Stomach (tissue), 9 donors: Measurements from ENCODE around the gene TIMM17B. TPM values are rescaled to one million over a fixed set of nuclear protein-coding genes. Genes with fewer than 3 reads are reported as not detected.

ENCODE experiments used
- DNase-seq, 2 donors: peaks; one replicate each; pipeline versions ENCODE4 v3.0.0 to v3.0.0-alpha.2; 2013 to 2019
- H3K27ac ChIP-seq, 5 donors: fragments of 200-600 bp in 4 of 5; sonication (generic) in 4 of 5; one replicate each; pipeline ENCODE4 v1.5.1; 2013 to 2019; ENCODE audit warnings: mild to moderate bottlenecking in 1 of 5, moderate library complexity in 1 of 5
- H3K27me3 ChIP-seq, 3 donors: fragments of 200-600 bp; sonication (generic); one replicate each; pipeline ENCODE4 v1.5.1; 2017 to 2019; ENCODE audit warnings: mixed run types in 1 of 3
- H3K36me3 ChIP-seq, 4 donors: fragments of 200-600 bp; sonication (generic); 1 replicate in 3 of 4; 2 replicates in 1 of 4; pipeline ENCODE4 v1.5.1; 2016 to 2019
- H3K4me1 ChIP-seq, 4 donors: fragments of 200-600 bp; sonication (generic); one replicate each; pipeline ENCODE4 v1.5.1; 2016 to 2019
- H3K4me3 ChIP-seq, 4 donors: fragments of 200-600 bp; sonication (generic) in 3 of 4; one replicate each; pipeline ENCODE4 v1.5.1; 2016 to 2019; ENCODE audit warnings: mild to moderate bottlenecking in 1 of 4
- H3K9me3 ChIP-seq, 4 donors: fragments of 200-600 bp; sonication (generic); one replicate each; pipeline ENCODE4 v1.5.1; 2016 to 2019
- CTCF ChIP-seq, 7 experiments: fragments of 450-650 bp in 4 of 7; fragments of 200-600 bp in 3 of 7; sonication (generic) in 3 of 7; IDR thresholded peaks; one replicate each; pipeline ENCODE4 v1.5.1; 2016 to 2019; ENCODE audit warnings: antibody characterized with exemption in 7 of 7, control low read depth in 2 of 7, mild to moderate bottlenecking in 1 of 7
- EP300 ChIP-seq: sonication (generic); formaldehyde crosslinking; IDR thresholded peaks from one replicate; pipeline ENCODE4 v1.6.1; 2017; ENCODE audit warnings: antibody characterized with exemption
- POLR2A ChIP-seq, 4 donors: fragments of 450-650 bp; IDR thresholded peaks; one replicate each; pipeline ENCODE4 v1.6.1; 2016; ENCODE audit warnings: antibody characterized with exemption in 4 of 4, control low read depth in 2 of 4, mild to moderate bottlenecking in 1 of 4, moderate library complexity in 1 of 4
- POLR2AphosphoS5 ChIP-seq, 3 donors: sonication (generic); formaldehyde crosslinking; IDR thresholded peaks; one replicate each; pipeline ENCODE4 v1.6.1; 2016; ENCODE audit warnings: antibody characterized with exemption in 3 of 3
- WGBS, 5 donors: extraction: QIAGEN DNeasy Blood & Tissue Kit in 3 of 5; methylation state at CpG; one replicate each; pipeline versions ENCODE4 v1.1.5 to v1.1.7; 2013 to 2018; 5-methylcytosine and 5-hydroxymethylcytosine counted together
- intact Hi-C: fragments of 100-400 bp; cut with DNase I; formaldehyde crosslinking; loops from one replicate; pipeline ENCODE4 v1.15.1; 2023; ENCODE audit warnings: low total_unique reads
- polyA plus RNA-seq, 3 donors: library from polyadenylated mRNA; stranded (reverse); fragments of 200-250 nt; gene quantifications; one replicate each; pipeline ENCODE4 v1.2.3, GENCODE V29; 2013
- total RNA-seq, 5 donors: library from RNA; depleted of rRNA; stranded (reverse); fragments of >200 nt; gene quantifications; one replicate each; pipeline versions ENCODE4 v1.1.0 to v1.2.3, GENCODE V29; 2014 to 2016
- donor health status: healthy with polysubstance abuse.
- donor health status: Bipolar disorder and iron deficiency.
- donor health status: healthy.

TIMM17B gene
- total and polyA plus RNA-seq, 8 donors: 2.9 to 77.2 (median 23.3) TPM

- no peaks in the 10 kb centered on the region for H3K4me1 ChIP-seq
- no peaks in the 10 kb centered on the region for H3K36me3 ChIP-seq
- DNase-seq: no peak
- peaks cover 0 to 6% (median 0%) of the 10 kb centered on the region in 3 donors for H3K27me3 ChIP-seq
- H3K9me3 ChIP-seq: peaks cover 0 to 11% (median 0%) of the 10 kb centered on the region in 4 donors
- H3K4me3 ChIP-seq: no peak overlapping the region
- no peak overlapping the region for H3K27ac ChIP-seq
- TF ChIP-seq POLR2A (IDR thresholded peaks at IDR 0.05) (no peak), CTCF (IDR thresholded peaks at IDR 0.05) (no peak), EP300 (no peak), POLR2AphosphoS5 (IDR thresholded peaks at IDR 0.05) (no peak)
- 62 to 93% (median 83%) methylated on average over 6 to 7 of the region's 7 CpGs for WGBS, 5 donors
- intact Hi-C loops: no loop called here
Measured at GRCh38 chrX:48852857-48853256, 44.7 kb downstream of the TIMM17B start.

GRCh38 chrX:48848847-48849246, 48.7 kb downstream of the TIMM17B start:
- TF ChIP-seq POLR2A (IDR thresholded peaks at IDR 0.05): no peak
- no peak for TF ChIP-seq EP300
- no peak for TF ChIP-seq CTCF (IDR thresholded peaks at IDR 0.05)
- no peak for TF ChIP-seq POLR2AphosphoS5 (IDR thresholded peaks at IDR 0.05)
- Histone ChIP-seq H3K4me1 (no peaks in the 10 kb centered on the region), H3K36me3 (no peaks in the 10 kb centered on the region), H3K27me3 (peaks cover 0 to 6% (median 0%) of the 10 kb centered on the region in 3 donors), H3K9me3 (peaks cover 0 to 11% (median 0%) of the 10 kb centered on the region in 4 donors), H3K27ac (no peak overlapping the region), H3K4me3 (no peak overlapping the region)
- DNase-seq: no peak
- WGBS, 5 donors: 27 to 50% (median 35%) methylated on average over 1 of the region's 1 CpG
- intact Hi-C loops: no loop called here

Other genes with a start within 250 kb of the TIMM17B start
- gene WAS, start 214.0 kb downstream of the TIMM17B start, total RNA-seq: 1 to 10 TPM; 2.3 to 8.4 (median 4.1) TPM
- gene WAS, start 214.0 kb downstream of the TIMM17B start, polyA plus RNA-seq: 1 to 10 TPM; 3.7 to 6.2 (median 4.9) TPM
- 1 to 10 TPM; 1.8 to 5.5 (median 4.5) TPM for gene SUV39H1, start 201.0 kb downstream of the TIMM17B start, total RNA-seq
- gene SUV39H1, start 201.0 kb downstream of the TIMM17B start, polyA plus RNA-seq: 1 to 10 TPM; 3.4 to 4.7 (median 3.7) TPM
- gene GLOD5, start 136.0 kb downstream of the TIMM17B start, total RNA-seq: not detected
- 1 to 10 TPM; 1.7 to 2.1 (median 1.7) TPM for gene GLOD5, start 136.0 kb downstream of the TIMM17B start, polyA plus RNA-seq
- 1 to 10 TPM in 1 of 5 donors, not detected in 4; 9.4 TPM for gene GATA1, start 111.2 kb downstream of the TIMM17B start, total RNA-seq
- under 1 TPM in 1 of 3 donors, not detected in 2; 0.37 TPM for gene GATA1, start 111.2 kb downstream of the TIMM17B start, polyA plus RNA-seq
- gene HDAC6, start 95.7 kb downstream of the TIMM17B start, total RNA-seq: 100 to 1,000 TPM in 3 of 5 donors, 10 to 100 TPM in 2; 41.0 to 356 (median 104) TPM
- 10 to 100 TPM; 20.9 to 70.9 (median 31.6) TPM for gene HDAC6, start 95.7 kb downstream of the TIMM17B start, polyA plus RNA-seq
- gene ERAS, start 71.3 kb downstream of the TIMM17B start, total RNA-seq: not detected
- not detected for gene ERAS, start 71.3 kb downstream of the TIMM17B start, polyA plus RNA-seq
- 10 to 100 TPM in 2 of 5 donors, 1 to 10 TPM in 3; 1.3 to 46.6 (median 7.0) TPM for gene PCSK1N, start 62.2 kb downstream of the TIMM17B start, total RNA-seq
- 10 to 100 TPM; 12.4 to 15.3 (median 13.1) TPM for gene PCSK1N, start 62.2 kb downstream of the TIMM17B start, polyA plus RNA-seq
- gene PQBP1, start 162 bp upstream of the TIMM17B start, total RNA-seq: 100 to 1,000 TPM in 1 of 5 donors, 10 to 100 TPM in 3, 1 to 10 TPM in 1; 4.7 to 148 (median 58.9) TPM
- gene PQBP1, start 162 bp upstream of the TIMM17B start, polyA plus RNA-seq: 100 to 1,000 TPM; 106 to 133 (median 118) TPM
- gene SLC35A2, start 13.9 kb upstream of the TIMM17B start, total RNA-seq: 10 to 100 TPM in 3 of 5 donors, 1 to 10 TPM in 1, not detected in 1; 4.3 to 25.4 (median 14.5) TPM
- gene SLC35A2, start 13.9 kb upstream of the TIMM17B start, polyA plus RNA-seq: 10 to 100 TPM in 1 of 3 donors, 1 to 10 TPM in 2; 6.9 to 12.3 (median 10.0) TPM
- 10 to 100 TPM in 2 of 5 donors, 1 to 10 TPM in 3; 1.2 to 33.2 (median 9.6) TPM for gene PIM2, start 21.3 kb upstream of the TIMM17B start, total RNA-seq
- gene PIM2, start 21.3 kb upstream of the TIMM17B start, polyA plus RNA-seq: 10 to 100 TPM in 2 of 3 donors, 1 to 10 TPM in 1; 7.3 to 12.7 (median 10.3) TPM
- gene OTUD5, start 59.8 kb upstream of the TIMM17B start, total RNA-seq: 100 to 1,000 TPM in 1 of 5 donors, 10 to 100 TPM in 4; 16.1 to 163 (median 18.1) TPM
- gene OTUD5, start 59.8 kb upstream of the TIMM17B start, polyA plus RNA-seq: 10 to 100 TPM; 23.0 to 26.4 (median 25.5) TPM
- 1 to 10 TPM in 1 of 5 donors, under 1 TPM in 1, not detected in 3; 0.45 to 2.4 TPM for gene KCND1, start 74.1 kb upstream of the TIMM17B start, total RNA-seq
- gene KCND1, start 74.1 kb upstream of the TIMM17B start, polyA plus RNA-seq: under 1 TPM; 0.15 to 0.68 (median 0.19) TPM
- gene GRIPAP1, start 104.5 kb upstream of the TIMM17B start, total RNA-seq: 100 to 1,000 TPM in 1 of 5 donors, 10 to 100 TPM in 4; 30.7 to 127 (median 58.9) TPM
- 10 to 100 TPM; 15.6 to 21.0 (median 16.3) TPM for gene GRIPAP1, start 104.5 kb upstream of the TIMM17B start, polyA plus RNA-seq
- gene TFE3, start 145.6 kb upstream of the TIMM17B start, total RNA-seq: 10 to 100 TPM; 13.0 to 42.2 (median 35.3) TPM
- 10 to 100 TPM; 21.5 to 28.1 (median 27.0) TPM for gene TFE3, start 145.6 kb upstream of the TIMM17B start, polyA plus RNA-seq
- 10 to 100 TPM in 2 of 5 donors, 1 to 10 TPM in 3; 2.3 to 25.4 (median 6.1) TPM for gene CCDC120, start 161.2 kb upstream of the TIMM17B start, total RNA-seq
- gene CCDC120, start 161.2 kb upstream of the TIMM17B start, polyA plus RNA-seq: 1 to 10 TPM; 3.8 to 7.3 (median 4.0) TPM
- gene PRAF2, start 176.2 kb upstream of the TIMM17B start, total RNA-seq: 10 to 100 TPM in 1 of 5 donors, 1 to 10 TPM in 2, not detected in 2; 5.0 to 37.1 (median 5.9) TPM
- 10 to 100 TPM in 2 of 3 donors, 1 to 10 TPM in 1; 9.3 to 16.6 (median 10.3) TPM for gene PRAF2, start 176.2 kb upstream of the TIMM17B start, polyA plus RNA-seq
- gene WDR45, start 182.1 kb upstream of the TIMM17B start, total RNA-seq: 100 to 1,000 TPM in 2 of 5 donors, 10 to 100 TPM in 3; 12.2 to 209 (median 90.9) TPM
- gene WDR45, start 182.1 kb upstream of the TIMM17B start, polyA plus RNA-seq: 100 to 1,000 TPM in 1 of 3 donors, 10 to 100 TPM in 2; 69.0 to 102 (median 75.3) TPM
- 10 to 100 TPM in 2 of 5 donors, 1 to 10 TPM in 3; 6.4 to 19.1 (median 8.2) TPM for gene GPKOW, start 226.0 kb upstream of the TIMM17B start, total RNA-seq
- gene GPKOW, start 226.0 kb upstream of the TIMM17B start, polyA plus RNA-seq: 10 to 100 TPM; 14.1 to 18.2 (median 14.7) TPM